Hepatocyte (in vitro differentiated cells): ENCODE results near the gene LYPLA2.

Experiments used
- CTCF ChIP-seq: fragments of 200-600 bp; sonication (generic); IDR thresholded peaks from 2 replicates; pipeline ENCODE4 v1.5.1; 2016; ENCODE audit warnings: antibody characterized with exemption, mild to moderate bottlenecking; ENCODE audit not compliant: poor library complexity
- EZH2 ChIP-seq: fragments of 200-600 bp; sonication (generic); IDR thresholded peaks from 2 replicates; pipeline ENCODE4 v1.6.1; 2016; ENCODE audit warnings: antibody characterized with exemption, mild to moderate bottlenecking, borderline replicate concordance
- EZH2phosphoT487 ChIP-seq: fragments of 200-600 bp; sonication (generic); IDR thresholded peaks from one replicate; pipeline ENCODE4 v1.6.1; 2018; ENCODE audit warnings: antibody characterized with exemption, mild to moderate bottlenecking, low read depth, moderate library complexity; ENCODE audit not compliant: unreplicated experiment, severe bottlenecking

GRCh38 chr1:23824711-23825075 is 33.7 kb downstream of the LYPLA2 start:
- TF ChIP-seq EZH2 (no peak), EZH2phosphoT487 (no peak), CTCF (no peak)
